Choroid plexus epithelial cell (primary cell): ENCODE measurements around the gene NCCRP1.

Source experiments
- DNase-seq: peaks from one replicate; pipeline ENCODE4 v3.0.0-alpha.2; 2010; ENCODE audit warnings: low read depth
- H3K4me3 ChIP-seq: 2 replicates; pipeline ENCODE4 v1.5.1; 2011; ENCODE audit warnings: low read depth, mild to moderate bottlenecking, control low read depth, low read length, moderate library complexity
- CTCF ChIP-seq: conservative IDR thresholded peaks from 2 replicates; pipeline ENCODE4 v1.5.1; 2011; ENCODE audit warnings: low read depth, mild to moderate bottlenecking, control low read depth, inconsistent platforms, low read length, moderate library complexity

NCCRP1 gene

GRCh38 chr19:39164289-39164688 is 32.5 kb upstream of the NCCRP1 start:
- H3K4me3 ChIP-seq, result no peak overlapping the region
- DNase-seq, result no peak
- no peak for TF ChIP-seq CTCF

GRCh38 chr19:39165857-39166256 is 30.9 kb upstream of the NCCRP1 start:
- H3K4me3 ChIP-seq, result no peak overlapping the region
- no peak for DNase-seq

GRCh38 chr19:39166571-39167391 is 30.0 kb upstream of the NCCRP1 start:
- TF ChIP-seq CTCF, result no peak
- no peak overlapping the region for H3K4me3 ChIP-seq
- DNase-seq, result no peak

More at GRCh38 chr19:39165857-39166256, 30.9 kb upstream of the NCCRP1 start:
- no peak for TF ChIP-seq CTCF

GRCh38 chr19:39167461-39168257 is 29.1 kb upstream of the NCCRP1 start:
- H3K4me3 ChIP-seq, result no peak overlapping the region
- no peak for TF ChIP-seq CTCF
- DNase-seq, result no peak

GRCh38 chr19:39168258-39169142 is 28.3 kb upstream of the NCCRP1 start:
- no peak for DNase-seq
- H3K4me3 ChIP-seq, result no peak overlapping the region
- TF ChIP-seq CTCF, result no peak

- DNase-seq, result no peak
- no peak overlapping the region for H3K4me3 ChIP-seq
- TF ChIP-seq CTCF, result no peak
Measured at GRCh38 chr19:39169143-39169810, 27.5 kb upstream of the NCCRP1 start.
